Karpas-422 (cell line): ENCODE results near the gene PROZ. TPM values are rescaled to one million over a fixed set of nuclear protein-coding genes. Genes with fewer than 3 reads are reported as not detected.

Experiments
- DNase-seq: peaks from one replicate; pipeline ENCODE4 v3.0.0-alpha.2; 2015
- H2AFZ ChIP-seq: fragments of 200-600 bp; sonication (generic); 2 replicates; pipeline ENCODE4 v1.6.1; 2014; ENCODE audit warnings: antibody characterized with exemption, low read length, mixed read lengths
- H3K27ac ChIP-seq: fragments of 200-600 bp; sonication (generic); 2 replicates; pipeline ENCODE4 v1.5.1; 2014; ENCODE audit warnings: mild to moderate bottlenecking, low read length, moderate library complexity
- H3K27me3 ChIP-seq: fragments of 200-600 bp; sonication (generic); 2 replicates; pipeline ENCODE4 v1.6.1; 2014; ENCODE audit warnings: low read length, mixed read lengths
- H3K36me3 ChIP-seq: fragments of 200-600 bp; sonication (generic); 2 replicates; pipeline ENCODE4 v1.6.1; 2014; ENCODE audit warnings: low read length, mixed read lengths; ENCODE audit not compliant: insufficient read depth
- H3K4me1 ChIP-seq: fragments of 200-600 bp; sonication (generic); 2 replicates; pipeline ENCODE4 v1.6.1; 2014; ENCODE audit warnings: mild to moderate bottlenecking, low read length, mixed read lengths
- H3K4me2 ChIP-seq: fragments of 200-600 bp; sonication (generic); 2 replicates; pipeline ENCODE4 v1.6.1; 2014; ENCODE audit warnings: low read length, low read depth, mild to moderate bottlenecking; ENCODE audit not compliant: poor library complexity, severe bottlenecking
- H3K4me3 ChIP-seq: fragments of 200-600 bp; sonication (generic); 2 replicates; pipeline ENCODE4 v1.5.1; 2014; ENCODE audit warnings: mild to moderate bottlenecking, antibody characterized with exemption, low read length, mixed read lengths
- H3K79me2 ChIP-seq: fragments of 200-600 bp; sonication (generic); 2 replicates; pipeline ENCODE4 v1.6.1; 2014; ENCODE audit warnings: mild to moderate bottlenecking, low read length, mixed read lengths
- H3K9ac ChIP-seq: fragments of 200-600 bp; sonication (generic); 2 replicates; pipeline ENCODE4 v1.6.0; 2014; ENCODE audit warnings: low read length
- H3K9me2 ChIP-seq: fragments of 200-600 bp; sonication (generic), shearing (Covaris generic); replicated peaks from 2 replicates; pipeline ENCODE4 v1.6.0; 2014; ENCODE audit warnings: mild to moderate bottlenecking, low read length, moderate library complexity; ENCODE audit not compliant: insufficient read depth
- H3K9me3 ChIP-seq: fragments of 300-700, 200-600 bp; sonication (generic); 2 replicates; pipeline ENCODE4 v1.6.1; 2014; ENCODE audit warnings: low read length, mixed read lengths
- H4K20me1 ChIP-seq: fragments of 200-600 bp; sonication (generic); 2 replicates; pipeline ENCODE4 v1.6.1; 2014; ENCODE audit warnings: mild to moderate bottlenecking, antibody characterized with exemption, low read length, low read depth; ENCODE audit not compliant: insufficient read depth
- total RNA-seq: library from RNA; depleted of rRNA; stranded (reverse); fragments of >200 nt; shearing (Covaris generic); gene quantifications from 2 replicates; pipeline ENCODE4 v1.2.3, GENCODE V29; 2014; ENCODE audit warnings: low replicate concordance

The PROZ gene
- total RNA-seq, 1 experiment from 2014 or later = not detected

- Histone ChIP-seq H4K20me1 (no peaks in the 10 kb centered on the region), H2AFZ (no peak overlapping the region), H3K36me3 (no peaks in the 10 kb centered on the region), H3K79me2 (no peaks in the 10 kb centered on the region), H3K4me3 (no peak overlapping the region), H3K9me3 (no peaks in the 10 kb centered on the region), H3K27me3 (no peaks in the 10 kb centered on the region), H3K4me1 (peaks cover 14% of the 10 kb centered on the region), H3K9me2 (no peaks in the 10 kb centered on the region), H3K27ac (no peak overlapping the region), H3K4me2 (no peak overlapping the region), H3K9ac (no peak overlapping the region)
- no peak for DNase-seq
Measured at GRCh38 chr13:113150550-113151365, 7.7 kb upstream of the PROZ start.

- Histone ChIP-seq H4K20me1 (no peaks in the 10 kb centered on the region), H3K79me2 (no peaks in the 10 kb centered on the region), H2AFZ (no peak overlapping the region), H3K9me3 (no peaks in the 10 kb centered on the region), H3K36me3 (no peaks in the 10 kb centered on the region), H3K4me2 (no peak overlapping the region), H3K27me3 (no peaks in the 10 kb centered on the region), H3K4me1 (peaks cover 14% of the 10 kb centered on the region), H3K9me2 (no peaks in the 10 kb centered on the region), H3K9ac (no peak overlapping the region), H3K4me3 (no peak overlapping the region), H3K27ac (no peak overlapping the region)
- peak; percentile 46 for DNase-seq
Measured at GRCh38 chr13:113151745-113152690, 6.4 kb upstream of the PROZ start.

DNA sequence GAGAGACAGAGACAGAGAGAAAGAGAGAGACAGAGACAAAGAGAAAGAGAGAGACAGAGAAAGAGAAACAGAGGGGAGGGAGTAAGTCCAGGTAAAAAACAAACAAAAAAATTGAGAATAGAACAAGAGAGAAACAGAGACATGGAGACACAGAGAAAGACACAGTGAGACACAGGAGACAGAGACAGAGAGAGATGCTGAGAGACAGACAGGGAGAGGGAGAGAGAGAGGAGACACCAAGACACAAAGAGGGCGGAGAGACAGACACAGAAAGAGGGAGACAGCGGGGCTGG lies 5.8 kb upstream of the PROZ start:
- Histone ChIP-seq H3K27ac (no peak overlapping the region), H3K4me1 (peaks cover 14% of the 10 kb centered on the region), H3K27me3 (no peaks in the 10 kb centered on the region), H3K4me2 (no peak overlapping the region), H3K4me3 (no peak overlapping the region), H2AFZ (no peak overlapping the region), H3K9me3 (no peaks in the 10 kb centered on the region), H4K20me1 (no peaks in the 10 kb centered on the region), H3K9ac (no peak overlapping the region), H3K9me2 (no peaks in the 10 kb centered on the region), H3K36me3 (no peaks in the 10 kb centered on the region), H3K79me2 (no peaks in the 10 kb centered on the region)
- DNase-seq = no peak

DNA sequence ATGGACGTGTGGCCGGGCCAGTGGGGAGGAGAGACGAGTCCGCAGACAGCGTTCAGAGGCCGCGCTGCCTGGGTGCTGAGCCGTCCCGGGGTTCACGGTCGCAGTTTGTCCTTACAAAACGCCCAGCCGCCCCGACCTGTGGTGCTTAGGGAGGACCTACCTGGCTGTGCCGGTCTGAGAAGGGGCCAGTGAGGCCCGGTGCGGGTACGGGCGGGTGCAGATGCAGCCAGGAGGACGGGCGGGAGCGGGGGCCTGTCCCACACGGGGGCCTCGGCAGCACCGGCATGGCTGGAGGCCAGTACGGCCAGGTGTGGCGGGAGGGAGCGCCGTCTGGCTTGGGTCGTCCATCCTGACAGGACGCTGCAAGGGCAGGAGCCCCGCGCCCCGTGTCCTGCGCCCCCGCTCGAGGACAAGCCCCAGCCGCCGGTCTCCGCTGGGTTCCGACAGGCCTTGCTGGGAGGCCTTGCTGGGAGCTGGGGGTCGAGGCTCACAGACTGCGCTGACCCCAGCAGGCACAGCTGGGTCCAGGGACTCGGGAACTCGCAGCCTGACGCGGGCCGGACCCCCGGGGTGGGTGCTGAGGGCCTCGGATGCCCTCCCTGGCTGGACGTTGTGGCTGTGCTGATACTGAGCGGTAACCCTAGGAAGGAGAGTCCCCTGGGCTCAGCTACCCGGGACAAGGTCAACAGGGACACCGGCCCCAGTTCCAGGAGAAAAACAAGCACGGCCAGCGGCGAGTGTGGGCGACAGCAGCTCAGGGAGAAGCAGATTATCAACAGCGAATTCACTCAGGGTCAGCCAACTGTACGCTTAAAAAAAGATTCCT lies 5.3 kb upstream of the PROZ start:
- Histone ChIP-seq H3K27ac (no peak overlapping the region), H3K9me3 (no peaks in the 10 kb centered on the region), H3K36me3 (no peaks in the 10 kb centered on the region), H3K9ac (no peak overlapping the region), H3K4me3 (peak overlapping the region; percentile 37; the same call in 1 of the 2 replicates), H3K4me2 (peak overlapping the region; percentile 58), H4K20me1 (no peaks in the 10 kb centered on the region), H3K9me2 (no peaks in the 10 kb centered on the region), H3K4me1 (peaks cover 14% of the 10 kb centered on the region), H3K27me3 (no peaks in the 10 kb centered on the region), H2AFZ (no peak overlapping the region), H3K79me2 (no peaks in the 10 kb centered on the region)
- no peak for DNase-seq

GRCh38 chr13:113153810-113154748 lies 4.4 kb upstream of the PROZ start:
- H3K9me2 ChIP-seq = no peaks in the 10 kb centered on the region
- no peaks in the 10 kb centered on the region for H3K27me3 ChIP-seq
- DNase-seq = peak; percentile 85
- H3K4me2 ChIP-seq = peak overlapping the region; percentile 77
- peak overlapping the region; percentile 59 for H3K4me3 ChIP-seq
- peak overlapping the region; percentile 94 for H2AFZ ChIP-seq
- peak overlapping the region; percentile 61 for H3K9ac ChIP-seq
- no peak overlapping the region for H3K27ac ChIP-seq
- H3K9me3 ChIP-seq = no peaks in the 10 kb centered on the region
- H4K20me1 ChIP-seq = no peaks in the 10 kb centered on the region
- no peaks in the 10 kb centered on the region for H3K36me3 ChIP-seq
- peaks cover 14% of the 10 kb centered on the region for H3K4me1 ChIP-seq
- no peaks in the 10 kb centered on the region for H3K79me2 ChIP-seq

DNA sequence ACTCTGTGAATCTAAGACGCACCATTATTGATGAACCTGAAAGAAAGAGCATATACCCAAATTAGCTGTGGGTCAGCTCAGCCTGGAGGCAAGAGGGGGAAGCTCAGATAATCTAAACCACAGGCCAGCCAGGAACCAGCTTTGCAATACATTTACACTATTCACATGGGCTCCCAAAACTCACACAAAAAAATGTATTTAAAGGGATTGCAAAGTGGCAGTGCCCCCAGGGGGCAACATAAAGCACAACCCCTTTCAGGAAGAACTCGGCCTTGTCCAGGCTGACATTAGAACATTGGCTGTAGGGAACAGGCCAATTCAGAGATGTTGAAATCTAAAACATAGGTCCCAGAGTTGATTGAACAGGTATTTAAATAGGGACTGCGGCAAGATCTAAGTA lies 3.2 kb upstream of the PROZ start:
- H3K4me2 ChIP-seq = peak overlapping the region; percentile 77
- peak; percentile 47 for DNase-seq
- no peaks in the 10 kb centered on the region for H3K9me3 ChIP-seq
- H3K27me3 ChIP-seq = no peaks in the 10 kb centered on the region
- no peak overlapping the region for H3K9ac ChIP-seq
- no peaks in the 10 kb centered on the region for H3K9me2 ChIP-seq
- peaks cover 14% of the 10 kb centered on the region for H3K4me1 ChIP-seq
- H3K4me3 ChIP-seq = no peak overlapping the region
- no peaks in the 10 kb centered on the region for H4K20me1 ChIP-seq
- no peaks in the 10 kb centered on the region for H3K36me3 ChIP-seq
- no peaks in the 10 kb centered on the region for H3K79me2 ChIP-seq
- no peak overlapping the region for H3K27ac ChIP-seq
- H2AFZ ChIP-seq = no peak overlapping the region

DNA sequence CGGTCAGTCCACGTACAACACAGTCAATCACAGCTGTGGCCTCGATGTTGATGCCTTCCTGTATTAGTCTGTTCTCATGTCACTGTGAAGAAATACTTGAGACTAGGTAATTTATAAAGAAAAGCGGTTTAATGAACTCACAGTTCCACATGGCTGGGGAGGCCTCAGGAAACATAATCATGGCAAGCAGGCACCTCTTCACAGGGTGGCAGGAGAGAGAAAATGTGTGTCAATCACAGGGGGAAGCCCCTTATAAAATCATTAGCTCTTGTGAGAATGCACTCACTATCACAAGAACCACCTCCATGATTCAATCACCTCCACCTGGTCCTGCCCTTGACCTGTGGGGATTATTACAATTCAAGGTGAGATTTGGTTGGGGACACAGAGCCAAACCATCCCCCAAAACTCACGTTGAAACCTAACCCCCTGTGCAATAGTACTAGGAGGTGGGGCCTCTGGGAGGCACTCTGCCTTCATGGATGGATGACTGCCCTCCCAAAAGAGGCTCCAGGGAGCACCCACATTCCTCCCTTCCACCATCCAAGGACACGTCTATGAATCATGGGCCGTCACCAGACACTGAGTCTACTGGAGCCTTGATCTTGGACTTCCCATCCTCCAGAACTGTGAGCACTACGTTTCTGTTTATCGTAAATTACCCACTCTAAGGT lies 2.3 kb upstream of the PROZ start:
- no peaks in the 10 kb centered on the region for H3K79me2 ChIP-seq
- no peaks in the 10 kb centered on the region for H3K27me3 ChIP-seq
- H3K4me3 ChIP-seq = no peak overlapping the region
- DNase-seq = no peak
- no peaks in the 10 kb centered on the region for H4K20me1 ChIP-seq
- H3K9me3 ChIP-seq = no peaks in the 10 kb centered on the region
- no peaks in the 10 kb centered on the region for H3K9me2 ChIP-seq
- no peaks in the 10 kb centered on the region for H3K36me3 ChIP-seq
- H3K4me1 ChIP-seq = peaks cover 14% of the 10 kb centered on the region
- H3K9ac ChIP-seq = no peak overlapping the region
- H3K4me2 ChIP-seq = no peak overlapping the region
- H2AFZ ChIP-seq = no peak overlapping the region
- no peak overlapping the region for H3K27ac ChIP-seq
